ENCODE results near the gene DDX31.
A peak's percentile ranks its signal among the peaks of the same experiment; 100 is the strongest.

Gene DDX31

GRCh38 chr9:132698989-132699388 is 29.2 kb upstream of the DDX31 start:
- DNase-seq (no peak), ATAC-seq (replicated peaks) (no peak)
- Mint-ChIP-seq H3K27me3 (peaks cover 0 to 20% of the 10 kb centered on the region in 2 donors), H3K27ac (no peak overlapping the region), H3K9me3 (peaks cover 5 to 17% of the 10 kb centered on the region in 2 donors), H3K4me3 (no peak overlapping the region), H3K36me3 (ENCODE audit: insufficient read depth) (no peaks in the 10 kb centered on the region), H3K4me1 (ENCODE audit: low read depth in 2 of 2) (peaks cover 4% of the 10 kb centered on the region in 2 donors)

GRCh38 chr9:132697230-132697629 is 27.4 kb upstream of the DDX31 start:
- Mint-ChIP-seq H3K27ac (no peak overlapping the region), H3K4me1 (ENCODE audit: low read depth in 2 of 2) (peaks cover 4% of the 10 kb centered on the region in 2 donors), H3K36me3 (ENCODE audit: insufficient read depth) (peaks cover 2% of the 10 kb centered on the region), H3K9me3 (peaks cover 5 to 17% of the 10 kb centered on the region in 2 donors), H3K4me3 (no peak overlapping the region), H3K27me3 (peaks cover 0 to 10% of the 10 kb centered on the region in 2 donors)
- DNase-seq (no peak), ATAC-seq (replicated peaks) (no peak)

- Mint-ChIP-seq H3K36me3 (ENCODE audit: insufficient read depth) (peaks cover 22% of the 10 kb centered on the region), H3K27ac (no peak overlapping the region), H3K4me1 (ENCODE audit: low read depth in 2 of 2) (peaks cover 4% of the 10 kb centered on the region in 2 donors), H3K27me3 (peaks cover 0 to 10% of the 10 kb centered on the region in 2 donors), H3K9me3 (peaks cover 5 to 17% of the 10 kb centered on the region in 2 donors), H3K4me3 (no peak overlapping the region)
- ATAC-seq (replicated peaks) (peak; percentile 96), DNase-seq (peak; percentile 14 to 15 (median 15))
Measured at GRCh38 chr9:132694144-132694543, 24.4 kb upstream of the DDX31 start.

GRCh38 chr9:132690696-132691095 is 20.9 kb upstream of the DDX31 start:
- Mint-ChIP-seq H3K27ac (no peak overlapping the region), H3K4me1 (ENCODE audit: low read depth in 2 of 2) (peaks cover 4% of the 10 kb centered on the region in 2 donors), H3K4me3 (no peak overlapping the region), H3K27me3 (no peaks in the 10 kb centered on the region), H3K9me3 (no peaks in the 10 kb centered on the region), H3K36me3 (ENCODE audit: insufficient read depth) (peaks cover 30% of the 10 kb centered on the region)
- ATAC-seq (replicated peaks) (no peak), DNase-seq (no peak)

GRCh38 chr9:132683873-132684272 is 14.1 kb upstream of the DDX31 start:
- H3K4me1 Mint-ChIP-seq (ENCODE audit: low read depth in 2 of 2): peaks cover 2 to 17% of the 10 kb centered on the region in 2 donors
- ATAC-seq (replicated peaks) (no peak), DNase-seq (no peak)
- H3K27me3 Mint-ChIP-seq: no peaks in the 10 kb centered on the region
- peaks cover 61% of the 10 kb centered on the region for H3K36me3 Mint-ChIP-seq (ENCODE audit: insufficient read depth)
- H3K9me3 Mint-ChIP-seq: no peaks in the 10 kb centered on the region
- no peak overlapping the region for H3K4me3 Mint-ChIP-seq
- no peak overlapping the region for H3K27ac Mint-ChIP-seq

GRCh38 chr9:132681561-132681960 is 11.8 kb upstream of the DDX31 start:
- Mint-ChIP-seq H3K4me1 (ENCODE audit: low read depth in 2 of 2) (peaks cover 6 to 24% of the 10 kb centered on the region in 2 donors), H3K4me3 (no peak overlapping the region), H3K27ac (peak overlapping the region in 1 of 2 donors; percentile 21), H3K9me3 (no peaks in the 10 kb centered on the region), H3K27me3 (no peaks in the 10 kb centered on the region), H3K36me3 (ENCODE audit: insufficient read depth) (peaks cover 64% of the 10 kb centered on the region)
- DNase-seq: no peak
- no peak for ATAC-seq (replicated peaks)

- H3K4me3 Mint-ChIP-seq: no peak overlapping the region
- H3K4me1 Mint-ChIP-seq (ENCODE audit: low read depth in 2 of 2): peaks cover 6 to 24% of the 10 kb centered on the region in 2 donors
- no peaks in the 10 kb centered on the region for H3K9me3 Mint-ChIP-seq
- ATAC-seq (replicated peaks) (no peak), DNase-seq (no peak)
- H3K36me3 Mint-ChIP-seq (ENCODE audit: insufficient read depth): peaks cover 59% of the 10 kb centered on the region
- H3K27me3 Mint-ChIP-seq: no peaks in the 10 kb centered on the region
- no peak overlapping the region for H3K27ac Mint-ChIP-seq
Measured at GRCh38 chr9:132679946-132680625, 10.3 kb upstream of the DDX31 start.

- Mint-ChIP-seq H3K4me1 (ENCODE audit: low read depth in 2 of 2) (peaks cover 15 to 37% of the 10 kb centered on the region in 2 donors), H3K4me3 (no peak overlapping the region), H3K27ac (no peak overlapping the region), H3K36me3 (ENCODE audit: insufficient read depth) (peaks cover 39% of the 10 kb centered on the region), H3K27me3 (no peaks in the 10 kb centered on the region), H3K9me3 (no peaks in the 10 kb centered on the region)
- no peak for DNase-seq
- ATAC-seq (replicated peaks): no peak
Measured at GRCh38 chr9:132677976-132678375, 8.2 kb upstream of the DDX31 start.

GRCh38 chr9:132674485-132674884 is 4.7 kb upstream of the DDX31 start:
- H3K4me3 Mint-ChIP-seq: no peak overlapping the region
- no peak for DNase-seq
- H3K4me1 Mint-ChIP-seq (ENCODE audit: low read depth in 2 of 2): peaks cover 38 to 46% of the 10 kb centered on the region in 2 donors
- peaks cover 35% of the 10 kb centered on the region for H3K36me3 Mint-ChIP-seq (ENCODE audit: insufficient read depth)
- no peak for ATAC-seq (replicated peaks)
- H3K27me3 Mint-ChIP-seq: no peaks in the 10 kb centered on the region
- H3K27ac Mint-ChIP-seq: no peak overlapping the region
- no peaks in the 10 kb centered on the region for H3K9me3 Mint-ChIP-seq

GRCh38 chr9:132673355-132673754 is 3.6 kb upstream of the DDX31 start:
- H3K9me3 Mint-ChIP-seq: no peaks in the 10 kb centered on the region
- H3K36me3 Mint-ChIP-seq (ENCODE audit: insufficient read depth): peaks cover 29% of the 10 kb centered on the region
- H3K27ac Mint-ChIP-seq: peak overlapping the region in 1 of 2 donors; percentile 51
- H3K4me3 Mint-ChIP-seq: no peak overlapping the region
- ATAC-seq (replicated peaks): no peak
- H3K27me3 Mint-ChIP-seq: no peaks in the 10 kb centered on the region
- DNase-seq: no peak
- H3K4me1 Mint-ChIP-seq (ENCODE audit: low read depth in 2 of 2): peaks cover 37 to 49% of the 10 kb centered on the region in 2 donors

GRCh38 chr9:132672413-132672690 is 2.6 kb upstream of the DDX31 start:
- Mint-ChIP-seq H3K27ac (peak overlapping the region in 1 of 2 donors; percentile 20), H3K36me3 (ENCODE audit: insufficient read depth) (peaks cover 21% of the 10 kb centered on the region), H3K9me3 (no peaks in the 10 kb centered on the region), H3K4me1 (ENCODE audit: low read depth in 2 of 2) (peaks cover 41 to 57% of the 10 kb centered on the region in 2 donors), H3K27me3 (no peaks in the 10 kb centered on the region), H3K4me3 (peak overlapping the region in 1 of 2 donors; percentile 0)
- DNase-seq (no peak), ATAC-seq (replicated peaks) (no peak)

- Mint-ChIP-seq H3K27me3 (no peaks in the 10 kb centered on the region), H3K4me1 (ENCODE audit: low read depth in 2 of 2) (peaks cover 39 to 56% of the 10 kb centered on the region in 2 donors), H3K36me3 (ENCODE audit: insufficient read depth) (peaks cover 21% of the 10 kb centered on the region), H3K27ac (peak overlapping the region; percentile 96 to 98), H3K4me3 (peak overlapping the region; percentile 92 to 95), H3K9me3 (no peaks in the 10 kb centered on the region)
- DNase-seq: no peak
- ATAC-seq (replicated peaks): no peak
Measured at GRCh38 chr9:132671620-132672412, 2.0 kb upstream of the DDX31 start.

- Mint-ChIP-seq H3K27ac (peak within 1 kb of the TSS; percentile 96 to 98), H3K27me3 (no peaks in the 10 kb centered on the region), H3K4me3 (peak within 1 kb of the TSS; percentile 92 to 95), H3K36me3 (ENCODE audit: insufficient read depth) (peaks cover 21% of the 10 kb centered on the region), H3K9me3 (no peaks in the 10 kb centered on the region), H3K4me1 (ENCODE audit: low read depth in 2 of 2) (peaks cover 39 to 56% of the 10 kb centered on the region in 2 donors)
- DNase-seq (peak; percentile 54 to 70 (median 70)), ATAC-seq (replicated peaks) (peak; percentile 56)
Measured at GRCh38 chr9:132670457-132671391, 941 bp upstream of the DDX31 start, which contains the start of gene GTF3C4. TSS of gene GTF3C4 (plus strand) at chr9:132670464. CDS start at chr9:132670599, 135 bp downstream.
